Urinary bladder (tissue), 4 donors: ENCODE measurements around the gene NR1I3. TPM values are rescaled to one million over a fixed set of nuclear protein-coding genes. Genes with fewer than 3 reads are reported as not detected.

ENCODE experiments used
- DNase-seq: peaks from one replicate; pipeline ENCODE4 v3.0.0-alpha.2; 2015; ENCODE audit errors: extremely low spot score
- H3K27ac ChIP-seq: one replicate; pipeline ENCODE4 v1.5.1; 2013; ENCODE audit warnings: low read depth, mild to moderate bottlenecking, moderate library complexity
- H3K36me3 ChIP-seq: one replicate; pipeline ENCODE4 v1.6.1; 2013; ENCODE audit warnings: mild to moderate bottlenecking, moderate library complexity; ENCODE audit not compliant: insufficient read depth
- H3K4me1 ChIP-seq: one replicate; pipeline ENCODE4 v1.6.1; 2013; ENCODE audit warnings: mild to moderate bottlenecking, moderate library complexity; ENCODE audit not compliant: insufficient read depth
- H3K4me3 ChIP-seq: one replicate; pipeline ENCODE4 v1.5.1; 2013; ENCODE audit warnings: low read depth, low read length
- WGBS: extraction: QIAGEN DNeasy Blood & Tissue Kit; methylation state at CpG from one replicate; pipeline ENCODE4 v1.1.7; 2013; 5-methylcytosine and 5-hydroxymethylcytosine counted together
- polyA plus RNA-seq: library from polyadenylated mRNA; stranded (reverse); fragments of 200-250 nt; gene quantifications from one replicate; pipeline ENCODE4 v1.2.3, GENCODE V29; 2013
- total RNA-seq: library from RNA; depleted of rRNA; stranded (reverse); fragments of >200 nt; gene quantifications from one replicate; pipeline ENCODE4 v1.2.3, GENCODE V29; 2014
- donor health status: healthy with polysubstance abuse.
- donor health status: healthy.

NR1I3 gene
- total and polyA plus RNA-seq, 2 donors, result 0.27 TPM; not detected in 1

GRCh38 chr1:161219078-161219892 lies 18.7 kb downstream of the NR1I3 start:
- Histone ChIP-seq H3K4me3 (no peak overlapping the region), H3K36me3 (no peaks in the 10 kb centered on the region), H3K27ac (no peak overlapping the region), H3K4me1 (no peaks in the 10 kb centered on the region)
- no peak for DNase-seq
- 82% methylated on average over 5 of the region's 5 CpGs for WGBS

- DNase-seq, result no peak
- Histone ChIP-seq H3K4me1 (no peaks in the 10 kb centered on the region), H3K27ac (no peak overlapping the region), H3K4me3 (no peak overlapping the region), H3K36me3 (no peaks in the 10 kb centered on the region)
- 64% methylated on average over 8 of the region's 8 CpGs for WGBS
These were observed 19.5 kb downstream of the NR1I3 start for GRCh38 chr1:161218301-161219077.

GRCh38 chr1:161217831-161218230 lies 20.2 kb downstream of the NR1I3 start:
- no peaks in the 10 kb centered on the region for H3K36me3 ChIP-seq
- no peaks in the 10 kb centered on the region for H3K4me1 ChIP-seq
- H3K27ac ChIP-seq, result no peak overlapping the region
- DNase-seq, result no peak
- WGBS, result 58% methylated on average over 6 of the region's 6 CpGs
- no peak overlapping the region for H3K4me3 ChIP-seq

- 58% methylated on average over 7 of the region's 7 CpGs for WGBS
- no peak for DNase-seq
- Histone ChIP-seq H3K36me3 (no peaks in the 10 kb centered on the region), H3K4me3 (no peak overlapping the region), H3K4me1 (no peaks in the 10 kb centered on the region), H3K27ac (no peak overlapping the region)
These were observed 20.9 kb downstream of the NR1I3 start for GRCh38 chr1:161216945-161217712.

- Histone ChIP-seq H3K36me3 (peaks cover 3% of the 10 kb centered on the region), H3K27ac (no peak within 1 kb of the TSS), H3K4me1 (no peaks in the 10 kb centered on the region), H3K4me3 (no peak within 1 kb of the TSS)
- DNase-seq, result no peak
- 78% methylated on average over 10 of the region's 10 CpGs for WGBS
These were observed 22.9 kb downstream of the NR1I3 start, which contains the start of gene FCER1G for GRCh38 chr1:161215076-161215475. Gene FCER1G, plus strand, starts transcription at chr1:161215295. Its CDS starts 27 bp downstream, at chr1:161215322.

GRCh38 chr1:161214369-161214768 lies 23.6 kb downstream of the NR1I3 start:
- no peak for DNase-seq
- Histone ChIP-seq H3K4me1 (no peaks in the 10 kb centered on the region), H3K27ac (no peak overlapping the region), H3K36me3 (peaks cover 4% of the 10 kb centered on the region), H3K4me3 (no peak overlapping the region)
- 87% methylated on average over 9 of the region's 9 CpGs for WGBS

- Histone ChIP-seq H3K4me1 (no peaks in the 10 kb centered on the region), H3K27ac (no peak overlapping the region), H3K36me3 (peaks cover 7% of the 10 kb centered on the region), H3K4me3 (no peak overlapping the region)
- no peak for DNase-seq
- 41% methylated on average over 11 of the region's 11 CpGs for WGBS
These were observed 28.1 kb downstream of the NR1I3 start for GRCh38 chr1:161209790-161210409.

GRCh38 chr1:161207173-161207572 lies 30.8 kb downstream of the NR1I3 start:
- H3K27ac ChIP-seq, result peak overlapping the region; percentile 27
- H3K36me3 ChIP-seq, result peaks cover 7% of the 10 kb centered on the region
- peaks cover 2% of the 10 kb centered on the region for H3K4me1 ChIP-seq
- 55% methylated on average over 8 of the region's 8 CpGs for WGBS
- DNase-seq, result no peak
- H3K4me3 ChIP-seq, result no peak overlapping the region

GRCh38 chr1:161206411-161207140 lies 31.4 kb downstream of the NR1I3 start:
- H3K27ac ChIP-seq, result peak overlapping the region; percentile 53
- peaks cover 7% of the 10 kb centered on the region for H3K36me3 ChIP-seq
- no peak overlapping the region for H3K4me3 ChIP-seq
- no peak for DNase-seq
- WGBS, result 71% methylated on average over 12 of the region's 12 CpGs
- peaks cover 2% of the 10 kb centered on the region for H3K4me1 ChIP-seq

- peak within 1 kb of the TSS; percentile 65 for H3K4me3 ChIP-seq
- 2% methylated on average over 53 of the region's 53 CpGs for WGBS
- H3K36me3 ChIP-seq, result peaks cover 3% of the 10 kb centered on the region
- H3K27ac ChIP-seq, result peak within 1 kb of the TSS; percentile 90
- DNase-seq, result peak; percentile 99
- H3K4me1 ChIP-seq, result peaks cover 2% of the 10 kb centered on the region
These were observed 35.9 kb downstream of the NR1I3 start, which contains the start of gene NDUFS2 for GRCh38 chr1:161201836-161202712. Gene NDUFS2, plus strand, starts transcription at chr1:161202367. Its CDS starts 19 bp downstream, at chr1:161202386.

GRCh38 chr1:161200992-161201835 lies 36.8 kb downstream of the NR1I3 start:
- no peaks in the 10 kb centered on the region for H3K36me3 ChIP-seq
- H3K4me1 ChIP-seq, result peaks cover 2% of the 10 kb centered on the region
- H3K27ac ChIP-seq, result peak overlapping the region; percentile 90
- H3K4me3 ChIP-seq, result peak overlapping the region; percentile 34
- DNase-seq, result no peak
- 18% methylated on average over 13 of the region's 13 CpGs for WGBS
